ENCODE results near the gene OOSP4A. TPM values are rescaled to one million over a fixed set of nuclear protein-coding genes. Genes with fewer than 3 reads are reported as not detected.
"Not testable (repeated sequence)": the region's sequence is repeated elsewhere in the genome, so short reads cannot be mapped to it uniquely, and the experiment has no call there.

Gene OOSP4A
- total RNA-seq, 1 donor: not detected

- Histone ChIP-seq H3K27ac (ENCODE audit: low read depth, low read length) (no peak overlapping the region), H3K9me3 (ENCODE audit: low read depth, low read length) (no peaks in the 10 kb centered on the region), H3K79me2 (ENCODE audit: insufficient read depth, low read length) (no peaks in the 10 kb centered on the region), H2AFZ (ENCODE audit: low read length) (no peak overlapping the region), H3K4me2 (ENCODE audit: insufficient read depth, low read length) (no peak overlapping the region), H3K36me3 (ENCODE audit: insufficient read depth, low read length) (no peaks in the 10 kb centered on the region), H3K4me1 (ENCODE audit: insufficient read depth, low read length) (no peaks in the 10 kb centered on the region), H3K4me3 (ENCODE audit: insufficient read depth, low read length) (no peak overlapping the region), H3K27me3 (ENCODE audit: insufficient read depth, low read length) (no peaks in the 10 kb centered on the region), H4K20me1 (ENCODE audit: insufficient read depth, low read length) (no peaks in the 10 kb centered on the region)
- TF ChIP-seq, protein P1, sequence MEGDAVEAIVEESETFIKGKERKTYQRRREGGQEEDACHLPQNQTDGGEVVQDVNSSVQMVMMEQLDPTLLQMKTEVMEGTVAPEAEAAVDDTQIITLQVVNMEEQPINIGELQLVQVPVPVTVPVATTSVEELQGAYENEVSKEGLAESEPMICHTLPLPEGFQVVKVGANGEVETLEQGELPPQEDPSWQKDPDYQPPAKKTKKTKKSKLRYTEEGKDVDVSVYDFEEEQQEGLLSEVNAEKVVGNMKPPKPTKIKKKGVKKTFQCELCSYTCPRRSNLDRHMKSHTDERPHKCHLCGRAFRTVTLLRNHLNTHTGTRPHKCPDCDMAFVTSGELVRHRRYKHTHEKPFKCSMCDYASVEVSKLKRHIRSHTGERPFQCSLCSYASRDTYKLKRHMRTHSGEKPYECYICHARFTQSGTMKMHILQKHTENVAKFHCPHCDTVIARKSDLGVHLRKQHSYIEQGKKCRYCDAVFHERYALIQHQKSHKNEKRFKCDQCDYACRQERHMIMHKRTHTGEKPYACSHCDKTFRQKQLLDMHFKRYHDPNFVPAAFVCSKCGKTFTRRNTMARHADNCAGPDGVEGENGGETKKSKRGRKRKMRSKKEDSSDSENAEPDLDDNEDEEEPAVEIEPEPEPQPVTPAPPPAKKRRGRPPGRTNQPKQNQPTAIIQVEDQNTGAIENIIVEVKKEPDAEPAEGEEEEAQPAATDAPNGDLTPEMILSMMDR (IDR thresholded peaks at IDR 0.05; ENCODE audit: extremely low read depth, low read depth, low read length): no peak
- DNase-seq (ENCODE audit: insufficient read length, low spot score, missing footprints): no peak
These were observed 9.3 kb downstream of the OOSP4A start for GRCh38 chr11:59973097-59973496.

DNA sequence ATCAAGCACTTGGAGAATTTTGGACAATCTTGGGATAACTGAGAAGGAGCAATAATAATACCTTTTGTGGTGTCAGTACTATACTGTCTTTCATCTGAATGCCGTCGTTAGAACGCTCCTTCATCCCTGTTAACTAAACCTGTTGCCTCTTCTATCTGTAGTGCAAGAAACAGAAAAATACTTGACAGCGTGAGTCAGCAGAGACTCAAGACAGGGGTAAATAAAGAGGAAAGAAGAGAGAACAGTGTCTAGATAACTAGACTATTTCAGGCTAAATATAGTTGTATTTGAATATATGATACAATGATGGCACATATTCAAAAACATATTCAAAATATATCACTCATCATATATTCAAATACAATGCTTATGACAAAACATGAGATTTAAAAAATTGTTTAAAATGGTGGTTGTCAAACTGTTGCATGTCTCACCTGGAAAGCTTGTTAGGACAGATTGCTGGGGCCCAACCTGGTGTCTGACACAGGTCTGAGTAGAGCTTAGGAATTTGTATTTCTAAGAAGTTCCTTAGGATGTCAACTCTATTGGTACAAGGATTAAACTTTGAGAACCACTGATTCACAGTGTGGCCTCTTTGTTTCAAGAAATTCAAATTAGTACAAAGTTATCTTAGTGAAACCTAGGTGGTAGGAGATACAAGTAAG is 17.4 kb downstream of the OOSP4A start:
- H3K27me3 ChIP-seq (ENCODE audit: insufficient read depth, low read length): no peaks in the 10 kb centered on the region
- H3K27ac ChIP-seq (ENCODE audit: low read depth, low read length): no peak overlapping the region
- no peak overlapping the region for H3K4me2 ChIP-seq (ENCODE audit: insufficient read depth, low read length)
- no peaks in the 10 kb centered on the region for H4K20me1 ChIP-seq (ENCODE audit: insufficient read depth, low read length)
- H3K9me3 ChIP-seq (ENCODE audit: low read depth, low read length): no peaks in the 10 kb centered on the region
- no peak overlapping the region for H3K4me3 ChIP-seq (ENCODE audit: insufficient read depth, low read length)
- DNase-seq (ENCODE audit: insufficient read length, low spot score, missing footprints): no peak
- H3K36me3 ChIP-seq (ENCODE audit: insufficient read depth, low read length): no peaks in the 10 kb centered on the region
- H3K4me1 ChIP-seq (ENCODE audit: insufficient read depth, low read length): no peaks in the 10 kb centered on the region
- H3K79me2 ChIP-seq (ENCODE audit: insufficient read depth, low read length): no peaks in the 10 kb centered on the region
- TF ChIP-seq, protein P1 (IDR thresholded peaks at IDR 0.05; ENCODE audit: extremely low read depth, low read depth, low read length): no peak
- H2AFZ ChIP-seq (ENCODE audit: low read length): no peak overlapping the region

DNA sequence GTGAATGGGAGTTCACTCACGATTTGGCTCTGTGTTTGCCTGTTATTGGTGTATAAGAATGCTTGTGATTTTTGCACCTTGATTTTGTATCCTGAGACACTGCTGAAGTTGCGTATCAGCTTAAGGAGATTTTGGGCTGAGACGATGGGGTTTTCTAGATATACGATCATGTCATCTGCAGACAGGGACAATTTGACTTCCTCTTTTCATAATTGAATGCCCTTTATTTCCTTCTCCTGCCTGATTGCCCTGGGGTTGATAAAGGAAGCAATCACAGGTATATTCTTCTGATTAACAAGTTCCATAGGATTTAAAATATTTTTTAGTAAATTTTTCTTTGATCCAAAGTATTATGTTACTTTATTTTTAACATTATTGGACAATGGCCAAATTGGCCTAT is 18.2 kb downstream of the OOSP4A start:
- not testable (repeated sequence) for H3K27ac ChIP-seq (ENCODE audit: low read depth, low read length); H3K27me3 ChIP-seq (ENCODE audit: insufficient read depth, low read length); DNase-seq (ENCODE audit: insufficient read length, low spot score, missing footprints); H3K9me3 ChIP-seq (ENCODE audit: low read depth, low read length); H4K20me1 ChIP-seq (ENCODE audit: insufficient read depth, low read length); H3K79me2 ChIP-seq (ENCODE audit: insufficient read depth, low read length); H3K4me1 ChIP-seq (ENCODE audit: insufficient read depth, low read length); H3K36me3 ChIP-seq (ENCODE audit: insufficient read depth, low read length); H3K4me3 ChIP-seq (ENCODE audit: insufficient read depth, low read length); H3K4me2 ChIP-seq (ENCODE audit: insufficient read depth, low read length); H2AFZ ChIP-seq (ENCODE audit: low read length)

DNA sequence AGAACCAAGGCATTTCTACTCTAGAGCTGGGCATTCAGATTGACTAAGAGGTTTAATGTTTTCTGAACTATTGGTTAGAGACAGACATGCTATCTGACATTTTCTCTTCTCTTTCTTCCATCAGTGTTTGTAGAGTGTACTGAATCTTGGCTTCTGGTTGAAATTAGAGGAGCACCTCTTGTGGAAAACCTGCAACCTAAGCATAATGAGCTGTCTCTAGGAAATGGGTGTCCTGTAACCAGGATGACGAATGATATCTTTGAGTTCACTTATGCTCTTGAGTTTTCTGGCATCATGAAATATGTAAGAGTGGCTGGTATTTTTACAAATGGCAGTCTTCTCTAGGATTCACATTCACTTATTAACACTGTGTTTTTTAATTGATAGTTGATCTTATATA is 19.4 kb downstream of the OOSP4A start:
- Histone ChIP-seq H3K9me3 (ENCODE audit: low read depth, low read length) (no peaks in the 10 kb centered on the region), H3K4me1 (ENCODE audit: insufficient read depth, low read length) (no peaks in the 10 kb centered on the region), H3K4me3 (ENCODE audit: insufficient read depth, low read length) (no peak overlapping the region), H3K4me2 (ENCODE audit: insufficient read depth, low read length) (no peak overlapping the region), H2AFZ (ENCODE audit: low read length) (no peak overlapping the region), H3K27me3 (ENCODE audit: insufficient read depth, low read length) (no peaks in the 10 kb centered on the region), H3K79me2 (ENCODE audit: insufficient read depth, low read length) (no peaks in the 10 kb centered on the region), H3K36me3 (ENCODE audit: insufficient read depth, low read length) (no peaks in the 10 kb centered on the region), H3K27ac (ENCODE audit: low read depth, low read length) (no peak overlapping the region), H4K20me1 (ENCODE audit: insufficient read depth, low read length) (no peaks in the 10 kb centered on the region)
- no peak for DNase-seq (ENCODE audit: insufficient read length, low spot score, missing footprints)
- TF ChIP-seq, protein P1 (IDR thresholded peaks at IDR 0.05; ENCODE audit: extremely low read depth, low read depth, low read length): no peak

Measured in osteoblast (primary cell).